ENCODE data around the gene ASXL3.

The ASXL3 gene

GRCh38 chr18:33593261-33593660, 15.2 kb downstream of the ASXL3 start:
- DNase-seq (ENCODE audit: low read depth), result no peak
- H3K4me3 ChIP-seq (ENCODE audit: control insufficient read depth, low read depth, low read length), result no peak overlapping the region
- TF ChIP-seq CTCF (IDR thresholded peaks at IDR 0.05; ENCODE audit: control insufficient read depth, insufficient read depth, low read depth, low read length, missing control alignments), result no peak

GRCh38 chr18:33594799-33595198, 16.8 kb downstream of the ASXL3 start:
- no peak for DNase-seq (ENCODE audit: low read depth)
- no peak overlapping the region for H3K4me3 ChIP-seq (ENCODE audit: control insufficient read depth, low read depth, low read length)
- TF ChIP-seq CTCF (IDR thresholded peaks at IDR 0.05; ENCODE audit: control insufficient read depth, insufficient read depth, low read depth, low read length, missing control alignments), result no peak

GRCh38 chr18:33596178-33596854, 18.3 kb downstream of the ASXL3 start:
- no peak overlapping the region for H3K4me3 ChIP-seq (ENCODE audit: control insufficient read depth, low read depth, low read length)
- DNase-seq (ENCODE audit: low read depth), result no peak
- no peak for TF ChIP-seq CTCF (IDR thresholded peaks at IDR 0.05; ENCODE audit: control insufficient read depth, insufficient read depth, low read depth, low read length, missing control alignments)

- no peak overlapping the region for H3K4me3 ChIP-seq (ENCODE audit: control insufficient read depth, low read depth, low read length)
- no peak for DNase-seq (ENCODE audit: low read depth)
- no peak for TF ChIP-seq CTCF (IDR thresholded peaks at IDR 0.05; ENCODE audit: control insufficient read depth, insufficient read depth, low read depth, low read length, missing control alignments)
These were observed 22.8 kb downstream of the ASXL3 start for GRCh38 chr18:33600846-33601245.

- no peak for DNase-seq (ENCODE audit: low read depth)
- H3K4me3 ChIP-seq (ENCODE audit: control insufficient read depth, low read depth, low read length), result no peak overlapping the region
- no peak for TF ChIP-seq CTCF (IDR thresholded peaks at IDR 0.05; ENCODE audit: control insufficient read depth, insufficient read depth, low read depth, low read length, missing control alignments)
These were observed 25.4 kb downstream of the ASXL3 start for GRCh38 chr18:33603454-33603853.

GRCh38 chr18:33605250-33605649, 27.2 kb downstream of the ASXL3 start:
- H3K4me3 ChIP-seq (ENCODE audit: control insufficient read depth, low read depth, low read length), result no peak overlapping the region
- no peak for TF ChIP-seq CTCF (IDR thresholded peaks at IDR 0.05; ENCODE audit: control insufficient read depth, insufficient read depth, low read depth, low read length, missing control alignments)
- no peak for DNase-seq (ENCODE audit: low read depth)
